ENCODE measurements around the gene ADORA1.

ADORA1 gene

GRCh38 chr1:203181586-203182386 is 54.3 kb downstream of the ADORA1 start:
- peak in 1 of 2 experiments; percentile 38 for DNase-seq (ENCODE audit: low read depth in 1 of 2, low spot score in 1 of 2)
- no peaks in the 10 kb centered on the region for H3K27me3 ChIP-seq (ENCODE audit: insufficient read depth, poor library complexity, severe bottlenecking)
- no peak overlapping the region for H3K4me3 ChIP-seq (replicated peaks; ENCODE audit: insufficient read depth, low read length)
- TF ChIP-seq SPI1 (IDR thresholded peaks at IDR 0.05; ENCODE audit: borderline replicate concordance, low read depth) (no peak), CTCF (IDR thresholded peaks at IDR 0.05; ENCODE audit: insufficient read depth, low read length) (no peak), POLR2AphosphoS5 (IDR thresholded peaks at IDR 0.05; ENCODE audit: low read depth) (no peak), GABPA (IDR thresholded peaks at IDR 0.05; ENCODE audit: low read depth) (no peak), REST (IDR thresholded peaks at IDR 0.05; ENCODE audit: insufficient replicate concordance, low read depth) (no peak)
- peak overlapping the region; percentile 26; the same call in 1 of the 2 replicates for H3K27ac ChIP-seq (replicated peaks)

GRCh38 chr1:203182387-203182953 is 54.9 kb downstream of the ADORA1 start:
- peak overlapping the region; percentile 26; the same call in 1 of the 2 replicates for H3K27ac ChIP-seq (replicated peaks)
- DNase-seq (ENCODE audit: low read depth in 1 of 2, low spot score in 1 of 2), result no peak
- TF ChIP-seq GABPA (IDR thresholded peaks at IDR 0.05; ENCODE audit: low read depth) (no peak), POLR2AphosphoS5 (IDR thresholded peaks at IDR 0.05; ENCODE audit: low read depth) (no peak), CTCF (IDR thresholded peaks at IDR 0.05; ENCODE audit: insufficient read depth, low read length) (no peak), REST (IDR thresholded peaks at IDR 0.05; ENCODE audit: insufficient replicate concordance, low read depth) (no peak), SPI1 (IDR thresholded peaks at IDR 0.05; ENCODE audit: borderline replicate concordance, low read depth) (peak; percentile 60; the same call in 1 of the 2 replicates)
- no peaks in the 10 kb centered on the region for H3K27me3 ChIP-seq (ENCODE audit: insufficient read depth, poor library complexity, severe bottlenecking)
- no peak overlapping the region for H3K4me3 ChIP-seq (replicated peaks; ENCODE audit: insufficient read depth, low read length)

GRCh38 chr1:203183828-203184227 is 56.3 kb downstream of the ADORA1 start:
- Histone ChIP-seq H3K27me3 (ENCODE audit: insufficient read depth, poor library complexity, severe bottlenecking) (no peaks in the 10 kb centered on the region), H3K4me3 (replicated peaks; ENCODE audit: insufficient read depth, low read length) (no peak overlapping the region), H3K27ac (replicated peaks) (no peak overlapping the region)
- TF ChIP-seq REST (IDR thresholded peaks at IDR 0.05; ENCODE audit: insufficient replicate concordance, low read depth), result no peak
- no peak for TF ChIP-seq SPI1 (IDR thresholded peaks at IDR 0.05; ENCODE audit: borderline replicate concordance, low read depth)
- TF ChIP-seq POLR2AphosphoS5 (IDR thresholded peaks at IDR 0.05; ENCODE audit: low read depth), result no peak
- no peak for TF ChIP-seq GABPA (IDR thresholded peaks at IDR 0.05; ENCODE audit: low read depth)
- TF ChIP-seq CTCF (IDR thresholded peaks at IDR 0.05; ENCODE audit: insufficient read depth, low read length), result no peak
- no peak for DNase-seq (ENCODE audit: low read depth in 1 of 2, low spot score in 1 of 2)
